Keratinocyte (primary cell): ENCODE results near the gene LPA.
A peak's percentile ranks its signal among the peaks of the same experiment; 100 is the strongest.

ENCODE experiments used
- EZH2 ChIP-seq: IDR thresholded peaks from one replicate; pipeline ENCODE4 v1.6.1; 2012; ENCODE audit warnings: inconsistent platforms, mild to moderate bottlenecking, low read length, moderate library complexity
- TF ChIP-seq, protein P1 (sequence below), 3 experiments: IDR thresholded peaks in 1 of 3; conservative IDR thresholded peaks in 1 of 3; optimal IDR thresholded peaks in 1 of 3; 2 replicates in 2 of 3; 3 replicates in 1 of 3; pipeline versions ENCODE3 to v1.5.1; 2011; ENCODE audit warnings: low read length in 3 of 3, mild to moderate bottlenecking in 3 of 3, moderate library complexity in 2 of 3, control low read depth in 1 of 3, inconsistent platforms in 1 of 3; ENCODE audit not compliant: insufficient read depth in 2 of 3; ENCODE audit errors: extremely low read depth in 1 of 3

DNA sequence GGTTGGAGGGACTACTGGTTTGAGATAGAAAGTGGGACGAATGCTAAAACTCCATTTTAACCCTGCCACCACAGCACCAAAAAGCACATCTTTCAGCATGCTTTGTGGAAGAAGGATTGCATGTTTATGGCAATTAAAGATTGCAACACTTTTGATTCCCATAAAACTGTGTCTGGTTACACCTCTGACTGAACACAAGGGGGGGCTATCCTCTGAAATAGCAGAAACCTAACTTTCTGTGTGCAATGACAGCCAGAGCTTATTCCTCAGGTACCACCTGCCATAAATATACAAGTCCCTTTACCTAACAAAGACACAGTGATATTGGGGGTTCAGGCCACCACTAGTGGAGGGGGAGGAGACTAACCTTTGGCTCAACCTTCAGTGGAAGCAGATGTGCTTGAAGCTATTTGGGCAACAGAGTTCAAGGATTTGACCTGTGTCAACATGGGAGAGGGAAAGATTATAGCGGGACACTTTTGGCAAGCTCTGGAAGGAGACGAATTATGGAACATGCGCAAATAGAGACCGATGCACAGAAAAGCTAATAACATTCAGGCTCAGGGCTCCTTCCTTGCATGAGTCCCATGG lies 28.4 kb upstream of the LPA start:
- TF ChIP-seq EZH2, result no peak
- TF ChIP-seq, protein P1, sequence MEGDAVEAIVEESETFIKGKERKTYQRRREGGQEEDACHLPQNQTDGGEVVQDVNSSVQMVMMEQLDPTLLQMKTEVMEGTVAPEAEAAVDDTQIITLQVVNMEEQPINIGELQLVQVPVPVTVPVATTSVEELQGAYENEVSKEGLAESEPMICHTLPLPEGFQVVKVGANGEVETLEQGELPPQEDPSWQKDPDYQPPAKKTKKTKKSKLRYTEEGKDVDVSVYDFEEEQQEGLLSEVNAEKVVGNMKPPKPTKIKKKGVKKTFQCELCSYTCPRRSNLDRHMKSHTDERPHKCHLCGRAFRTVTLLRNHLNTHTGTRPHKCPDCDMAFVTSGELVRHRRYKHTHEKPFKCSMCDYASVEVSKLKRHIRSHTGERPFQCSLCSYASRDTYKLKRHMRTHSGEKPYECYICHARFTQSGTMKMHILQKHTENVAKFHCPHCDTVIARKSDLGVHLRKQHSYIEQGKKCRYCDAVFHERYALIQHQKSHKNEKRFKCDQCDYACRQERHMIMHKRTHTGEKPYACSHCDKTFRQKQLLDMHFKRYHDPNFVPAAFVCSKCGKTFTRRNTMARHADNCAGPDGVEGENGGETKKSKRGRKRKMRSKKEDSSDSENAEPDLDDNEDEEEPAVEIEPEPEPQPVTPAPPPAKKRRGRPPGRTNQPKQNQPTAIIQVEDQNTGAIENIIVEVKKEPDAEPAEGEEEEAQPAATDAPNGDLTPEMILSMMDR (optimal IDR thresholded peaks at IDR 0.05 in 1 of 3, IDR thresholded peaks at IDR 0.05 in 1 of 3, conservative IDR thresholded peaks at IDR 0.05 in 1 of 3; ENCODE audit: extremely low read depth in 1 of 3, insufficient read depth in 2 of 3, low read length in 3 of 3), result peak in 1 of 3 experiments; percentile 27
